GM18519 (cell line): ENCODE measurements around the gene ARFGEF3.
"Not testable (repeated sequence)": the region's sequence is repeated elsewhere in the genome, so short reads cannot be mapped to it uniquely, and the experiment has no call there.

ENCODE experiments used
- ATAC-seq: cut with Tn5 transposase; IDR thresholded peaks from one replicate; pipeline ENCODE4 v1.9.1; 2021; ENCODE audit warnings: mild to moderate bottlenecking, moderate library complexity; ENCODE audit not compliant: unreplicated experiment, low FRiP score

The ARFGEF3 gene

GRCh38 chr6:138334963-138335362, 173.2 kb downstream of the ARFGEF3 start:
- ATAC-seq: no peak

- no peak for ATAC-seq
These were observed 174.5 kb downstream of the ARFGEF3 start for GRCh38 chr6:138336221-138336620.

- no peak for ATAC-seq
These were observed 175.3 kb downstream of the ARFGEF3 start for GRCh38 chr6:138337076-138337475.

GRCh38 chr6:138339024-138339423, 177.3 kb downstream of the ARFGEF3 start:
- ATAC-seq: no peak

- no peak for ATAC-seq
These were observed 179.4 kb downstream of the ARFGEF3 start for GRCh38 chr6:138341176-138341575.

- ATAC-seq: no peak
These were observed 181.4 kb downstream of the ARFGEF3 start for GRCh38 chr6:138343112-138343511.

GRCh38 chr6:138345565-138346285, 184.0 kb downstream of the ARFGEF3 start:
- no peak for ATAC-seq

- ATAC-seq: no peak
These were observed 184.8 kb downstream of the ARFGEF3 start for GRCh38 chr6:138346302-138347195.

- ATAC-seq: no peak
These were observed 186.1 kb downstream of the ARFGEF3 start for GRCh38 chr6:138347864-138348263.

GRCh38 chr6:138349891-138350290, 188.2 kb downstream of the ARFGEF3 start:
- no peak for ATAC-seq

- ATAC-seq: no peak
These were observed 196.2 kb downstream of the ARFGEF3 start for GRCh38 chr6:138357928-138358327.

GRCh38 chr6:138368684-138369083, 206.9 kb downstream of the ARFGEF3 start:
- not testable (repeated sequence) for ATAC-seq

- no peak for ATAC-seq
These were observed 209.1 kb downstream of the ARFGEF3 start for GRCh38 chr6:138370631-138371451.

- no peak for ATAC-seq
These were observed 209.6 kb downstream of the ARFGEF3 start for GRCh38 chr6:138371452-138371711.

- ATAC-seq: no peak
These were observed 210.0 kb downstream of the ARFGEF3 start for GRCh38 chr6:138371720-138372119.

GRCh38 chr6:138372711-138373463, 211.1 kb downstream of the ARFGEF3 start:
- no peak for ATAC-seq

GRCh38 chr6:138374230-138374629, 212.5 kb downstream of the ARFGEF3 start:
- no peak for ATAC-seq

- ATAC-seq: no peak
These were observed 213.1 kb downstream of the ARFGEF3 start for GRCh38 chr6:138374815-138375214.

GRCh38 chr6:138377042-138377441, 215.3 kb downstream of the ARFGEF3 start:
- ATAC-seq: no peak

GRCh38 chr6:138377844-138378243, 216.1 kb downstream of the ARFGEF3 start, which contains the start of gene SMIM28:
Gene SMIM28 (plus strand): TSS chr6:138377905. CDS start chr6:138378073, 168 bp downstream.
- ATAC-seq: no peak
